CD1c-positive myeloid dendritic cell (primary cell): ENCODE data around the gene PPP2R5C.
"Not testable (repeated sequence)": the region's sequence is repeated elsewhere in the genome, so short reads cannot be mapped to it uniquely, and the experiment has no call there.

Experiments
- DNase-seq: peaks from one replicate; pipeline ENCODE4 v3.0.0-alpha.2; 2016; ENCODE audit errors: extremely low spot score

The PPP2R5C gene

GRCh38 chr14:101761032-101761880 is at the start of gene PPP2R5C:
Gene PPP2R5C, plus strand, starts transcription at chr14:101761709. Its CDS starts 185 bp downstream, at chr14:101761894.
- DNase-seq = peak; percentile 94

- not testable (repeated sequence) for DNase-seq
Observed at GRCh38 chr14:101711857-101712233, 49.7 kb upstream of the PPP2R5C start.

- not testable (repeated sequence) for DNase-seq
Observed at GRCh38 chr14:101712341-101712740, 49.2 kb upstream of the PPP2R5C start.

DNA sequence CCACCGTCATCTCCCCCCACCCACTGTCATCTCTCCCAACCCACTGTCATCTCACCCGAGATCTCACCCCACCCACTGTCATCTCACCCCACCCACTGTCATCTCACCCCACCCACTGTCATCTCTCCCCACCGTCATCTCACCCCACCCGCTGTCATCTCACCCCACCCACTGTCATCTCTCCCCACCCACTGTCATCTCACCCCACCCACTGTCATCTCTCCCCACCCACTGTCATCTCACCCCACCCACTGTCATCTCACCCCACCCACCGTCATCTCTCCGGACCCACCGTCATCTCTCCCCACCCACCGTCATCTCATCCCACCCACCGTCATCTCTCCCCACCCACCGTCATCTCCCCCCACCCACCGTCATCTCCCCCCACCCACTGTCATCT is 48.4 kb upstream of the PPP2R5C start:
- not testable (repeated sequence) for DNase-seq

- DNase-seq = no peak
Observed at GRCh38 chr14:101713621-101714349, 47.7 kb upstream of the PPP2R5C start.

- no peak for DNase-seq
Observed at GRCh38 chr14:101714394-101714793, 47.1 kb upstream of the PPP2R5C start.

DNA sequence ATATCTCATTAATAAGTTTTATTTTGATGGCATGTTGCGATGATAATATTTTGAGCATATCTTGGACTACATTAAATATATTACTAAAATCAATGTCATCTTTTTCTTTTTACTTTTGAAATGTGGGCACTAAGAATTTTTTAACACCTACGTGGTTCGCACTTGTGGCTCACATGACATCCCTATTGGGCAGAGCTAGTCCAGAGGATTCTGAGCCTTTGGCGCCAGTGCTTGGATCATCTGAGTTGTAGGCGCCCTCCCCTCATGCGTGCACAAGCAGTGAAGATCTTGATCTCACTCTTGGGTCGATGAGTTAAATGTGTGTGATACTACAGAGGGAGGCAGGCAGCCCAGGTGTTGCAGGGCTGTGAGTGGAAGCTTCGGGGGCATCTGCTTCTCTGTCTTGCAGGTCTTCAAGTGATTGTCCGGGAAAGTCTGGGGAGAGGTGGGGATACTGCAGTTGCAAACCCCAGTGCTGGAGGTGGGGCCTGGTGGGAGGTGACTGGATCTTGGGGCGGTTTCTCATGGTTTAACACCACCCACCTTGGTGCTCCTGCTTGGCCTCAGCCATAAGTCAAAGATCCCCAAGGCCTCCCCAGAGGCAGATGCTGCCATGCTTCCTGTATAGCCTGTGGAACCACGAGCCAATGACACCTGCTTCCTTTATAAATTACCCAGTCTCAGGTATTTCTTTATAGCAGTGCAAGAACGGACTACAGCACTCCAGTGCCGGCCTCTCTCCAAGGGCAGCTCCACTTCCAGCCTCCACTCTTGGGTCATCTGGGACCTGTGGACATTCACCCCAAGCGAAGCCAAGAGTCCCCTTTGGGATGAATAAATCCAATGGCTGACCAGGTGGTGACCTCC is 46.1 kb upstream of the PPP2R5C start:
- DNase-seq = no peak

DNA sequence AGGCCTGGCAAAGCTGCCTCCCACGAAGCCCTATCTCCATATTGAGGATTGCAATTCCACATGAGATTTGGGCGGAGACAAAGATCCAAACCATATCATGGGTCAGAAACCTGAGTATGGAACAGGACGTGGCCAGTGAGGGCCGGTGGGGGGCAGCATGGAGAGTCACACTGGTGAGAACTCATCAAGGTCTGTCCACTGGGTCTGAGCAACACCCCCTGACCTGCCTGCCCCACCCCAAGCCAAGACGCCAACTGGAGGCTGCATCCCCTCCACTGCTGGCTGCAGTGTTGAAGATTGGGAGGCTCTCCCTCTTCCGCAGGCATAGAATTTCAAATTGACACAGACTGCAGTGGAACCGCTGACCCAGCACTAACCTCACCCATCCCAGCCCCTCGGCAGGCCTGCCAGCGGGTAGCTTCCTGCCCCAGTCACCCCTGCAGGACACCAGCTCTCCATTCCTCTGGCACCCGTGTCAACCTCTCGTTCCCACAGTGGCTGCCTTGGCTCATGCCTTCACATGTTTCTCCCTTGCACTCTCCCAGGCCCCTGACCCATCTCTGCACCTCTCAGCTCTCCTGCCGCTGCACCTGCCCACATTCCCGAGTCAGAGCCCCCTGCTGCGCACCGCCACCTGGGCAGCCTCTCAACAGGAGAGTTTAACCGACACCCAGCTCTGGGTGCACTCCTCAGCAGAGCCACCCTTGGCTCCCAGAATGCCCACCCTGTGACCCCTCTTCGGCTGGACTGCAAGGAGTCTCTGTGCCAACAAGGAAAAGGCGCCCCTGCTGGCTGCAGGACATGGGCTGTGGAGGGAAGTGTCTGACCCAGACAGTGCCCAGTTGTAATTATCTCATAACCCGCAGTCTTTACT is 45.2 kb upstream of the PPP2R5C start:
- no peak for DNase-seq

- DNase-seq = no peak
Observed at GRCh38 chr14:101716956-101717662, 44.4 kb upstream of the PPP2R5C start.

GRCh38 chr14:101717663-101718490 is 43.6 kb upstream of the PPP2R5C start:
- DNase-seq = no peak

DNA sequence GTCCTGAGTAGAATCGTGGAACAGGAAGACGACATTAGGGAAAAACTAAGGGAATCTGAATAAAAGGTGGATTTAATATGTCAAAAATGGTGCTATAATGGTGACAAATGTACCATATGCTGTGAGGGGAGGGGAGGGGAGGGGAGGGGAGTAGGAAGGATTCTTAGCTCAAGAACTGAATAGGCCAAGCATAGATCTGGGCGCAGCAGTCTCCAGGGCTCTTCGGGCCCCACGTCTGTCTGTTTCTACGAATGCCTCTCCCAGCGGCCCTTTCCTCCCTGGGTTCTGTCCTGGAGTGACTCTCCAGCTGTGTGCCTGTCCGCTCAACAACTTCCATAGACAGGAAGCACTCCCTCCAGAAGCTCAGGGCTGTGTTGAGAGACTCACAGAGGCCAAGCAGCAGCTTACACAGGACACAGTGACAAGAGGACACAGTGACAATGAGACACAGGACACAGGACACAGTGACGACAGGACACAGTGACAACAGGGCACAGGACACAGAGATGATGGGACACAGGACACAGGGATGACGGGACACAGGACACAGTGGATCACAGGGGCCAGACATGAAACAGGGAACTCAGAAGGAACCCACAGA is 42.4 kb upstream of the PPP2R5C start:
- no peak for DNase-seq

- no peak for DNase-seq
Observed at GRCh38 chr14:101719708-101720107, 41.8 kb upstream of the PPP2R5C start.

DNA sequence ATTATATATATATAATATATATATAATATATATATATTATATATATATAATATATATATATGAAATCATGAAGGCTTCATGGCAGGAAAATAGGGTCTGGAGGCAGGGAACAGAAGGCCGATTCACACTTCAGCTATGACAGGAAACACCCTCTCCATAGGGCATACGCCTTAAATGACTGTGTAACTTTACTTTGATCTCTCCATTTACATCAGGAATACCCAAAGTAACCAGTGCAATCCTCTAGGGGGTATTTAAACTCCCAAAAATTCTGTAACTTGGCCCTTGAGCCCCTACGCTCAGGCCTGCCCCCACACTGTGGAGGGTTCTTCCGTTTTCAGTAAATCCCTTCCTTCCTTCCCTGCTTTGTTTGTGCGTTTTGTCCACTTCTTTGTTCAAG is 40.4 kb upstream of the PPP2R5C start:
- DNase-seq = no peak

- peak; percentile 64 for DNase-seq
Observed at GRCh38 chr14:101721951-101722661, 39.4 kb upstream of the PPP2R5C start.

- DNase-seq = no peak
Observed at GRCh38 chr14:101723061-101723595, 38.4 kb upstream of the PPP2R5C start.

- DNase-seq = peak; percentile 62
Observed at GRCh38 chr14:101725652-101726051, 35.9 kb upstream of the PPP2R5C start.

DNA sequence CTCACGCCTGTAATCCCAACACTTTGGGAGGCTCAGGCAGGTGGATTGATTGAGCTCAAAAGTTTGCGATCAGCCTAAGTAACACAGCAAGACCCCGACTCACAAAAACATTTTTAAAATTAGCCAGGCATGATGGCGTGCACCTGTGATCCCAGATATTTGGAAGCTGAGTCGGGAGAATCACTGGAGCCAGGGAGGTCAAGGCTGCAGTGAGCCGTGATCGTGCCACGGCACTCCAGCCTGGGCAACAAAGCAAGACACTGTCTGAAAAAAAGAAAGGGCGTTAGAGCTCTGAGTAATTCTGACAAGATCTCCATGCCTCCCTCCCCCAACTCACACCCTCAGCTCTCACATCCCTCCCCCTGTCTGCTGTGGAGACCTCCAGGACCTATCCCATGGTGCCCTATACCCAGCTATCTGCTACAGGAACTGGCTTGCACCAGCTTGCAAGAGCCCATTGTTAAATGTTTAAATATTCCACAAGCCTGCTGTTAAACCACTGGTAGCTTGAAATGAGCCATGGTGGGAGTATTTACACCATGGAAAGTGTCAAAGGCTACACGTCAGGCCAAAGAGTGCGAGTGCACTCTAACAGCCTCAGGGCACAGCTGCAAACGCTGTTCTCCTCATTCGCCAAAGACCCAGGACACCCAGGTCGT is 35.1 kb upstream of the PPP2R5C start:
- DNase-seq = no peak

DNA sequence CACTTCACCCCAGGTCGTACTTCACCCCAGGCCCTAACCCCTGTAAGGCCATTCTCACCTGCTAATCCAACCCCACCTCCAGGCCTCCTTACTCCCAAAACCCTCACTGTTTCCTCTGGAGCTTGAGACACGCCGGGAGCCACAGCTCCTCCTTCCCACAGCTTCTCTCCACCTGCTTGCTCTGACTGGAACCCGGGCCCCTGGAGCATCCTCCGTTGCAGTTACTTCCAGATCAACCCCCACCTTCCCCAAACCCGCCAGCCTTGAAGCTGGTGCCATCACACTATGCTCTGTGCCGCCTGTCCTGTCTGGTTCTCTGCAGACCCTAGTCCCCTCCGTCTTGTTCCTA is 34.6 kb upstream of the PPP2R5C start:
- DNase-seq = no peak
